Gastroesophageal sphincter (tissue), 3 donors: ENCODE data around the gene NAE1.

Source experiments
- POLR2AphosphoS5 ChIP-seq: sonication (generic); formaldehyde crosslinking; IDR thresholded peaks from one replicate; pipeline ENCODE4 v1.6.1; 2017; ENCODE audit warnings: antibody characterized with exemption
- TF ChIP-seq, protein P1 (sequence below), 4 experiments: fragments of 200-600 bp in 2 of 4; fragments of 450-650 bp in 2 of 4; sonication (generic) in 1 of 4; IDR thresholded peaks; one replicate each; pipeline ENCODE4 v1.5.1; 2017 to 2019; ENCODE audit warnings: antibody characterized with exemption in 4 of 4, mild to moderate bottlenecking in 2 of 4, moderate library complexity in 2 of 4

DNA sequence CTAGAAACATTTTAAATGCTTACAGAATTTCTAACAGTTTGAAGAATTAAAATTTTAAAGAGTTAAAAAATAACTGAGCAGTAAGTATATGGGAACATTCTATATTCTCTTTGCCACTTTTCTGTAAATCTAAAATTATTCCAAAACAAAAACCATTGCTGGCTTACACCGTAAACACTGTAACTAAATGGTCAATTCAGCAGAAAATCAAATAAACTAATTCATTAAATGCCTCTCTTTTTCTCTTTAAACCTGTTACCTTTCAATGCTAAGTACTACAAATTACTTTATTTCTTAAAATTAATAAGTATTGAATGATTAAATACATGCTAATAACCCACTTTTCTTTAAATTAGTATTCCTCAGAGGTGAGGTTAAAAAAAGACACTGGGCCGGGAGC, 43.3 kb downstream of the NAE1 start:
- TF ChIP-seq, protein P1, sequence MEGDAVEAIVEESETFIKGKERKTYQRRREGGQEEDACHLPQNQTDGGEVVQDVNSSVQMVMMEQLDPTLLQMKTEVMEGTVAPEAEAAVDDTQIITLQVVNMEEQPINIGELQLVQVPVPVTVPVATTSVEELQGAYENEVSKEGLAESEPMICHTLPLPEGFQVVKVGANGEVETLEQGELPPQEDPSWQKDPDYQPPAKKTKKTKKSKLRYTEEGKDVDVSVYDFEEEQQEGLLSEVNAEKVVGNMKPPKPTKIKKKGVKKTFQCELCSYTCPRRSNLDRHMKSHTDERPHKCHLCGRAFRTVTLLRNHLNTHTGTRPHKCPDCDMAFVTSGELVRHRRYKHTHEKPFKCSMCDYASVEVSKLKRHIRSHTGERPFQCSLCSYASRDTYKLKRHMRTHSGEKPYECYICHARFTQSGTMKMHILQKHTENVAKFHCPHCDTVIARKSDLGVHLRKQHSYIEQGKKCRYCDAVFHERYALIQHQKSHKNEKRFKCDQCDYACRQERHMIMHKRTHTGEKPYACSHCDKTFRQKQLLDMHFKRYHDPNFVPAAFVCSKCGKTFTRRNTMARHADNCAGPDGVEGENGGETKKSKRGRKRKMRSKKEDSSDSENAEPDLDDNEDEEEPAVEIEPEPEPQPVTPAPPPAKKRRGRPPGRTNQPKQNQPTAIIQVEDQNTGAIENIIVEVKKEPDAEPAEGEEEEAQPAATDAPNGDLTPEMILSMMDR (IDR thresholded peaks at IDR 0.05): no peak
- no peak for TF ChIP-seq POLR2AphosphoS5
